Ishikawa (cell line): ENCODE data around the gene CORIN.

Experiments used
- CEBPB ChIP-seq: IDR thresholded peaks from 2 replicates; pipeline ENCODE4 v1.6.1; 2012
- CREB1 ChIP-seq: IDR thresholded peaks from 2 replicates; pipeline ENCODE4 v1.6.1; 2012; ENCODE audit warnings: low read depth
- EGR1 ChIP-seq: IDR thresholded peaks from 2 replicates; pipeline ENCODE4 v1.6.1; 2012
- EP300 ChIP-seq: IDR thresholded peaks from 2 replicates; pipeline ENCODE4 v1.6.1; 2012; ENCODE audit warnings: borderline replicate concordance
- FOXM1 ChIP-seq: IDR thresholded peaks from 2 replicates; pipeline ENCODE4 v1.6.1; 2012; ENCODE audit warnings: low read depth, borderline replicate concordance
- NFIC ChIP-seq: IDR thresholded peaks from 2 replicates; pipeline ENCODE4 v1.6.1; 2012
- RAD21 ChIP-seq: IDR thresholded peaks from 2 replicates; pipeline ENCODE4 v1.6.1; 2012; ENCODE audit warnings: low read depth
- TAF1 ChIP-seq: IDR thresholded peaks from 2 replicates; pipeline ENCODE4 v1.6.1; 2012; ENCODE audit warnings: low read depth, mild to moderate bottlenecking
- TCF12 ChIP-seq: IDR thresholded peaks from 2 replicates; pipeline ENCODE4 v1.6.1; 2012; ENCODE audit warnings: low read depth
- TEAD4 ChIP-seq: IDR thresholded peaks from 2 replicates; pipeline ENCODE4 v1.6.1; 2012
- YY1 ChIP-seq: IDR thresholded peaks from 2 replicates; pipeline ENCODE4 v1.6.1; 2012; ENCODE audit warnings: low read depth
- ZBTB7A ChIP-seq: IDR thresholded peaks from 2 replicates; pipeline ENCODE4 v1.6.1; 2012; ENCODE audit warnings: low read depth
- TF ChIP-seq, protein P1 (sequence below): IDR thresholded peaks from 2 replicates; pipeline ENCODE4 v1.6.1; 2012
- TF ChIP-seq, protein P2 (sequence below): IDR thresholded peaks from 2 replicates; pipeline ENCODE4 v1.6.1; 2012
- TF ChIP-seq, protein P3 (sequence below): IDR thresholded peaks from 2 replicates; pipeline ENCODE4 v1.6.1; 2012; ENCODE audit warnings: low read depth, mild to moderate bottlenecking

The CORIN gene

GRCh38 chr4:47572981-47573380 lies 264.9 kb downstream of the CORIN start:
- TF ChIP-seq YY1 (no peak), FOXM1 (no peak), CREB1 (no peak), ZBTB7A (no peak)
- TF ChIP-seq, protein P1, sequence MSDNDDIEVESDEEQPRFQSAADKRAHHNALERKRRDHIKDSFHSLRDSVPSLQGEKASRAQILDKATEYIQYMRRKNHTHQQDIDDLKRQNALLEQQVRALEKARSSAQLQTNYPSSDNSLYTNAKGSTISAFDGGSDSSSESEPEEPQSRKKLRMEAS = no peak

DNA sequence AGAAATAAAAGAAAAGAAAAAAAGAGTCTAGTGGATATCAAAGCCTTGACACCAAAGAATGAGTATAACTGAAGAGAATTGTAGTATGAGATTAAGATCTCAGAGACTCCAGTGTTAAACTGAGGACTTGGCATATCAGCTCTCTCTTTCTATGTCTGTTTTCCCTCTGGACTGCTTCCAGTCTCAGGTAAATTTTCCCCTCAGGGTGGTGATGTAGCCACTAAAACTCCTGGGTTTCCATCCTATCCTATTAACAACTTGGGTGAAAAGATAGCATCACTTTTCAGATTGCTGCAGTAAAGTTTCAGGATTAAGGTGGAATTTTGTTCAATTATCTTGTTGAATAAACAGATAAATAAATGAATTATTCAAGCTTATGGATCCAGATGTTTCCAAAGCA lies 267.1 kb downstream of the CORIN start:
- no peak for TF ChIP-seq TCF12
- TF ChIP-seq EGR1 = no peak
- TF ChIP-seq TEAD4 = no peak
- no peak for TF ChIP-seq FOXM1
- TF ChIP-seq CEBPB = no peak
- TF ChIP-seq CREB1 = no peak

GRCh38 chr4:47567511-47567910 lies 270.4 kb downstream of the CORIN start:
- TF ChIP-seq, protein P2, sequence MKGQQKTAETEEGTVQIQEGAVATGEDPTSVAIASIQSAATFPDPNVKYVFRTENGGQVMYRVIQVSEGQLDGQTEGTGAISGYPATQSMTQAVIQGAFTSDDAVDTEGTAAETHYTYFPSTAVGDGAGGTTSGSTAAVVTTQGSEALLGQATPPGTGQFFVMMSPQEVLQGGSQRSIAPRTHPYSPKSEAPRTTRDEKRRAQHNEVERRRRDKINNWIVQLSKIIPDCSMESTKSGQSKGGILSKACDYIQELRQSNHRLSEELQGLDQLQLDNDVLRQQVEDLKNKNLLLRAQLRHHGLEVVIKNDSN = no peak
- TF ChIP-seq EGR1 = no peak
- TF ChIP-seq, protein P3, sequence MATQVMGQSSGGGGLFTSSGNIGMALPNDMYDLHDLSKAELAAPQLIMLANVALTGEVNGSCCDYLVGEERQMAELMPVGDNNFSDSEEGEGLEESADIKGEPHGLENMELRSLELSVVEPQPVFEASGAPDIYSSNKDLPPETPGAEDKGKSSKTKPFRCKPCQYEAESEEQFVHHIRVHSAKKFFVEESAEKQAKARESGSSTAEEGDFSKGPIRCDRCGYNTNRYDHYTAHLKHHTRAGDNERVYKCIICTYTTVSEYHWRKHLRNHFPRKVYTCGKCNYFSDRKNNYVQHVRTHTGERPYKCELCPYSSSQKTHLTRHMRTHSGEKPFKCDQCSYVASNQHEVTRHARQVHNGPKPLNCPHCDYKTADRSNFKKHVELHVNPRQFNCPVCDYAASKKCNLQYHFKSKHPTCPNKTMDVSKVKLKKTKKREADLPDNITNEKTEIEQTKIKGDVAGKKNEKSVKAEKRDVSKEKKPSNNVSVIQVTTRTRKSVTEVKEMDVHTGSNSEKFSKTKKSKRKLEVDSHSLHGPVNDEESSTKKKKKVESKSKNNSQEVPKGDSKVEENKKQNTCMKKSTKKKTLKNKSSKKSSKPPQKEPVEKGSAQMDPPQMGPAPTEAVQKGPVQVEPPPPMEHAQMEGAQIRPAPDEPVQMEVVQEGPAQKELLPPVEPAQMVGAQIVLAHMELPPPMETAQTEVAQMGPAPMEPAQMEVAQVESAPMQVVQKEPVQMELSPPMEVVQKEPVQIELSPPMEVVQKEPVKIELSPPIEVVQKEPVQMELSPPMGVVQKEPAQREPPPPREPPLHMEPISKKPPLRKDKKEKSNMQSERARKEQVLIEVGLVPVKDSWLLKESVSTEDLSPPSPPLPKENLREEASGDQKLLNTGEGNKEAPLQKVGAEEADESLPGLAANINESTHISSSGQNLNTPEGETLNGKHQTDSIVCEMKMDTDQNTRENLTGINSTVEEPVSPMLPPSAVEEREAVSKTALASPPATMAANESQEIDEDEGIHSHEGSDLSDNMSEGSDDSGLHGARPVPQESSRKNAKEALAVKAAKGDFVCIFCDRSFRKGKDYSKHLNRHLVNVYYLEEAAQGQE = no peak
- TF ChIP-seq YY1 = no peak
- TF ChIP-seq CREB1 = no peak
- no peak for TF ChIP-seq TCF12
- no peak for TF ChIP-seq TEAD4
- no peak for TF ChIP-seq CEBPB
- TF ChIP-seq FOXM1 = no peak
- TF ChIP-seq EP300 = no peak
- TF ChIP-seq ZBTB7A = no peak
- TF ChIP-seq RAD21 = no peak
- TF ChIP-seq NFIC = no peak
- no peak for TF ChIP-seq TAF1
- TF ChIP-seq, protein P1 = no peak

GRCh38 chr4:47566969-47567368 lies 270.9 kb downstream of the CORIN start:
- TF ChIP-seq NFIC (no peak), CEBPB (no peak), FOXM1 (no peak), CREB1 (no peak), TEAD4 (no peak), RAD21 (no peak), EGR1 (no peak), TCF12 (no peak)
- TF ChIP-seq, protein P3 = no peak
- TF ChIP-seq, protein P1 = no peak
- TF ChIP-seq, protein P2 = no peak

DNA sequence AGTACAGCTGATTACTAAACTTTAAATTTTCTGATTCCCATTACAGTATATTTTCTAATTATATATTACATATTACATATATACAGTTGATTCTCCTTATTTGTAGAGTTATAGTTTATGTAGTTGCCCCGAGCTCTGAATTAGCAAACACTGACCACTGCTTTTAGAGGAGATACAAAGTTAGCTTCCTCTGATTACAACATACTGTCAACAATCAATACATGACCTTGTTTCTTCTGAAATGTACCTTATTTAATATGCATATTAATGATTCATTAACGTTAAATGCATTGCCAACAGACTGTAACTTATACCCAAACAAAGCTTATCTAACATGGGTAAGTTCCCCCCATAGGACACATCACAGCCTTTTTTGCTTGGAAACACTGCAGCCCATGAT lies 271.3 kb downstream of the CORIN start:
- no peak for TF ChIP-seq TEAD4
- no peak for TF ChIP-seq TCF12
- TF ChIP-seq RAD21 = no peak
- TF ChIP-seq, protein P1 = no peak
- TF ChIP-seq EGR1 = no peak
- TF ChIP-seq ZBTB7A = no peak
- no peak for TF ChIP-seq CEBPB
- no peak for TF ChIP-seq TAF1
- no peak for TF ChIP-seq CREB1
- no peak for TF ChIP-seq EP300
- TF ChIP-seq YY1 = no peak
- no peak for TF ChIP-seq NFIC
- TF ChIP-seq, protein P2 = no peak
- no peak for TF ChIP-seq FOXM1
- TF ChIP-seq, protein P3 = no peak
